Activated naive CD8-positive, alpha-beta T cell treated with anti-CD3 and anti-CD28 coated beads, Interleukin-2, amount 10 ng/mL, durations not matched to agents 7 days and 5 days (primary cell): ENCODE results near the gene CDK2. TPM values are rescaled to one million over a fixed set of nuclear protein-coding genes. Genes with fewer than 3 reads are reported as not detected.
"Not testable (repeated sequence)": the region's sequence is repeated elsewhere in the genome, so short reads cannot be mapped to it uniquely, and the experiment has no call there.

Source experiments
- ATAC-seq: fragments of 150-1000 bp; cut with Tn5 transposase; one replicate; pipeline ENCODE4 v1.10.0; 2021; ENCODE audit warnings: low read depth, moderate library complexity
- POLR2A ChIA-PET: fragments of 350-600 bp; sonication (Branson Sonifier 250); formaldehyde crosslinking; loops from one replicate; lab custom pipeline; 2021; ENCODE audit warnings: antibody characterized with exemption; lab: Charles Lee
- DNase-seq: peaks from one replicate; pipeline ENCODE4 v3.0.0; 2021
- H3K27ac Mint-ChIP-seq: one replicate; pipeline ENCODE4 v1.8.0; 2022; ENCODE audit warnings: mild to moderate bottlenecking, mixed read lengths
- H3K27me3 Mint-ChIP-seq: one replicate; pipeline ENCODE4 v1.8.0; 2022; ENCODE audit warnings: mild to moderate bottlenecking, moderate library complexity, mixed read lengths
- H3K36me3 Mint-ChIP-seq: one replicate; pipeline ENCODE4 v1.8.0; 2021; ENCODE audit warnings: mild to moderate bottlenecking, mixed read lengths
- H3K4me1 Mint-ChIP-seq: one replicate; pipeline ENCODE4 v1.8.0; 2021; ENCODE audit warnings: mixed read lengths
- H3K4me3 Mint-ChIP-seq: one replicate; pipeline ENCODE4 v1.8.0; 2022; ENCODE audit warnings: mild to moderate bottlenecking, moderate library complexity, mixed read lengths
- H3K9me3 Mint-ChIP-seq: one replicate; pipeline ENCODE4 v1.8.0; 2021; ENCODE audit warnings: mixed read lengths
- total RNA-seq, 2 experiments: library from RNA; stranded (reverse); gene quantifications; one replicate each; pipeline ENCODE4 v1.2.3, GENCODE V29; 2021

The CDK2 gene
- total RNA-seq = 100 to 1,000 TPM; 117 to 125 TPM

GRCh38 chr12:55966408-55967281 is at the start of gene CDK2:
Gene CDK2, plus strand, starts transcription at chr12:55966830. Its CDS starts 179 bp downstream, at chr12:55967009.
- POLR2A ChIA-PET = interaction anchor here (1.0 to 2.8 kb wide), 3 partner anchors 10 to 17 kb away, joined by 3 to 21 read pairs (median 4); no protein-coding TSS in a partner anchor
- DNase-seq (peak; percentile 95), ATAC-seq (peak; percentile 94)
- no peaks in the 10 kb centered on the region for H3K27me3 Mint-ChIP-seq
- H3K4me3 Mint-ChIP-seq = peak within 1 kb of the TSS; percentile 99
- H3K4me1 Mint-ChIP-seq = peaks cover 28% of the 10 kb centered on the region
- peak within 1 kb of the TSS; percentile 93 for H3K27ac Mint-ChIP-seq
- peaks cover 10% of the 10 kb centered on the region for H3K36me3 Mint-ChIP-seq
- H3K9me3 Mint-ChIP-seq = no peaks in the 10 kb centered on the region

DNA sequence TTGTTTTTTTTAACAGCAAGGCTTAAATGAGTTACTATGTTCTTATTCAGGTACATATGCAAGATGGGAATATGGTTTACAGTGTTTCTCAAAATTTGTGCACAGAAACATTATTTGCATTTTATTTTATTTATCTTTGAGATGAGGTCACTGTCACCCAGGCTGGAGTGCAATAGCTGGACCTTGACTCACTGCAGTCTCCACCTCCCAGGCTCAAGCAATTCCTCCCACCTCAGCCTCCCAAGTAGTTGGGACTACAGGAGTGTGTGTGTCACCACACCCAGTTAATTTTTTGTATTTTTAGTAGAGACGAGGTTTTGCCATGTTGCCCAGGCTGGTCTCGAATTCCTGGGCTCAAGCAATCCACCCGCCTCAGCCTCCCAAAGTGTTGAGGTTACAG is 47.6 kb upstream of the CDK2 start:
- not testable (repeated sequence) for ATAC-seq, H3K4me3 Mint-ChIP-seq, H3K27ac Mint-ChIP-seq, DNase-seq, H3K9me3 Mint-ChIP-seq, H3K27me3 Mint-ChIP-seq
- peaks cover 41% of the 10 kb centered on the region for H3K4me1 Mint-ChIP-seq
- peaks cover 33% of the 10 kb centered on the region for H3K36me3 Mint-ChIP-seq
- POLR2A ChIA-PET = interaction anchor here (1.5 kb wide), 1 partner anchor 9 kb away, joined by 3 read pairs; the partner anchor contains the start of gene PYM1

DNA sequence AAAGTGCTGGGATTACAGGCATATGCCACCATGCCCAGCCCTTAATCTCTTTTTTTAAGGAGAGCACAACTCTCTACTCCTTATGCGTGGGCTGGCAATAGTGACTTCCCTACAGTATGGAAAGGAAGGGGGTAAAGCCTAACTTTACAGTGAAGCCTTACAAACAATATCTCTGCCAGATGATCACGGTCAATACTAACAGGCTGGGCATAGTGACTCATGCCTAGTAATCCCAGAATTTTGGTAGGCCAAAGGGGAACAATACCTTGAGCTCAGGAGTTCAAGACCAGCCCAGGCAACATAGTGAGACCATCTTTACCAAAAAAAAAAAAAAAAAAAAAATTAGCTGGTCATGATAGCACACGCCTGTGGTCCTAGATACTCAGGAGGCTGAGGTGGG is 44.5 kb upstream of the CDK2 start:
- ATAC-seq (no peak), DNase-seq (no peak)
- Mint-ChIP-seq H3K9me3 (no peaks in the 10 kb centered on the region), H3K4me1 (peaks cover 45% of the 10 kb centered on the region), H3K4me3 (no peak overlapping the region), H3K27ac (no peak overlapping the region), H3K36me3 (peaks cover 26% of the 10 kb centered on the region), H3K27me3 (no peaks in the 10 kb centered on the region)
- POLR2A ChIA-PET = interaction anchor here (1.0 kb wide), 1 partner anchor 18 kb away, joined by 6 read pairs; no protein-coding TSS in a partner anchor

- H3K27ac Mint-ChIP-seq, H3K9me3 Mint-ChIP-seq, DNase-seq, H3K27me3 Mint-ChIP-seq, H3K4me3 Mint-ChIP-seq, ATAC-seq: not testable (repeated sequence)
- POLR2A ChIA-PET = interaction anchor here (7.4 kb wide), 1 partner anchor 16 kb away, joined by 76 read pairs; no protein-coding TSS in a partner anchor
- Mint-ChIP-seq H3K36me3 (peaks cover 26% of the 10 kb centered on the region), H3K4me1 (peaks cover 43% of the 10 kb centered on the region)
These were observed 43.0 kb upstream of the CDK2 start for GRCh38 chr12:55923648-55924047.

- Mint-ChIP-seq H3K27me3 (no peaks in the 10 kb centered on the region), H3K27ac (peak overlapping the region; percentile 98), H3K4me1 (peaks cover 50% of the 10 kb centered on the region), H3K9me3 (no peaks in the 10 kb centered on the region), H3K4me3 (peak overlapping the region; percentile 98), H3K36me3 (peaks cover 25% of the 10 kb centered on the region)
- ATAC-seq = no peak
- DNase-seq = no peak
- POLR2A ChIA-PET = interaction anchor here (1.3 to 7.4 kb wide), 9 partner anchors 8 to 107 kb away, joined by 3 to 77 read pairs (median 25); partner anchors contain the start of genes DNAJC14, ORMDL2, RAB5B and SARNP
These were observed 41.3 kb upstream of the CDK2 start for GRCh38 chr12:55925371-55925770.

GRCh38 chr12:55925870-55926737 is 40.5 kb upstream of the CDK2 start:
- DNase-seq = no peak
- ATAC-seq = no peak
- Mint-ChIP-seq H3K4me1 (peaks cover 50% of the 10 kb centered on the region), H3K27ac (peak overlapping the region; percentile 98), H3K27me3 (no peaks in the 10 kb centered on the region), H3K9me3 (no peaks in the 10 kb centered on the region), H3K36me3 (peaks cover 27% of the 10 kb centered on the region), H3K4me3 (peak overlapping the region; percentile 98)
- POLR2A ChIA-PET = interaction anchor here (0.6 to 7.4 kb wide), 16 partner anchors 9 to 196 kb away, joined by 3 to 77 read pairs (median 11); partner anchors contain the start of genes DNAJC14, ORMDL2, RAB5B and SARNP

- H3K27me3 Mint-ChIP-seq = no peaks in the 10 kb centered on the region
- DNase-seq = peak; percentile 93
These were observed 39.7 kb upstream of the CDK2 start for GRCh38 chr12:55926738-55927587.

GRCh38 chr12:55927588-55928502 is 38.8 kb upstream of the CDK2 start, which contains the start of gene PYM1:
Gene PYM1, minus strand, starts transcription at chr12:55927894. Its CDS starts 133 bp downstream, at chr12:55927761.
- peak within 1 kb of the TSS; percentile 98 for H3K4me3 Mint-ChIP-seq
- no peaks in the 10 kb centered on the region for H3K9me3 Mint-ChIP-seq
- POLR2A ChIA-PET = interaction anchor here (0.6 to 7.4 kb wide), 22 partner anchors 8 to 1829 kb away, joined by 3 to 77 read pairs (median 7); partner anchors contain the start of genes DNAJC14, GDF11, MYL6B and ORMDL2
- H3K27ac Mint-ChIP-seq = peak within 1 kb of the TSS; percentile 98
- H3K27me3 Mint-ChIP-seq = no peaks in the 10 kb centered on the region
- ATAC-seq (peak; percentile 40), DNase-seq (peak; percentile 81)
- H3K4me1 Mint-ChIP-seq = peaks cover 37% of the 10 kb centered on the region
- peaks cover 33% of the 10 kb centered on the region for H3K36me3 Mint-ChIP-seq

More at GRCh38 chr12:55926738-55927587, 39.7 kb upstream of the CDK2 start:
- Mint-ChIP-seq H3K27ac (peak overlapping the region; percentile 98), H3K4me3 (peak overlapping the region; percentile 98), H3K4me1 (peaks cover 44% of the 10 kb centered on the region), H3K36me3 (peaks cover 32% of the 10 kb centered on the region), H3K9me3 (no peaks in the 10 kb centered on the region)
- peak; percentile 35 for ATAC-seq
- POLR2A ChIA-PET = interaction anchor here (0.6 to 7.4 kb wide), 22 partner anchors 8 to 1829 kb away, joined by 3 to 77 read pairs (median 7); partner anchors contain the start of genes DNAJC14, MYL6B, ORMDL2 and PA2G4

- peaks cover 39% of the 10 kb centered on the region for H3K4me1 Mint-ChIP-seq
- no peaks in the 10 kb centered on the region for H3K27me3 Mint-ChIP-seq
- POLR2A ChIA-PET = interaction anchor here (0.8 to 7.4 kb wide), 9 partner anchors 10 to 431 kb away, joined by 3 to 77 read pairs (median 9); partner anchors contain the start of genes DNAJC14, ORMDL2, PA2G4 and RAB5B
These were observed 37.3 kb upstream of the CDK2 start for GRCh38 chr12:55929306-55929791.

GRCh38 chr12:55930771-55931316 is 35.8 kb upstream of the CDK2 start, which contains the start of gene DGKA:
Gene DGKA, plus strand, starts transcription at chr12:55931162. Its CDS starts 5,342 bp downstream, at chr12:55936504.
- H3K4me1 Mint-ChIP-seq = peaks cover 39% of the 10 kb centered on the region

More at GRCh38 chr12:55929306-55929791, 37.3 kb upstream of the CDK2 start:
- peak; percentile 85 for DNase-seq
- H3K9me3 Mint-ChIP-seq = no peaks in the 10 kb centered on the region
- H3K36me3 Mint-ChIP-seq = peaks cover 37% of the 10 kb centered on the region
- peak overlapping the region; percentile 98 for H3K4me3 Mint-ChIP-seq
- peak; percentile 49 for ATAC-seq
- H3K27ac Mint-ChIP-seq = peak overlapping the region; percentile 98

More at GRCh38 chr12:55930771-55931316, 35.8 kb upstream of the CDK2 start, which contains the start of gene DGKA:
- POLR2A ChIA-PET = interaction anchor here (0.7 to 7.4 kb wide), 12 partner anchors 8 to 195 kb away, joined by 3 to 77 read pairs (median 10); partner anchors contain the start of genes DNAJC14, ORMDL2, PA2G4 and RAB5B
- Mint-ChIP-seq H3K36me3 (peaks cover 44% of the 10 kb centered on the region), H3K9me3 (no peaks in the 10 kb centered on the region), H3K27me3 (no peaks in the 10 kb centered on the region), H3K4me3 (peak within 1 kb of the TSS; percentile 98), H3K27ac (peak within 1 kb of the TSS; percentile 98)
- ATAC-seq (peak; percentile 47), DNase-seq (peak; percentile 78)
